GM23338 (cell line): Measurements from ENCODE around the gene IQCE. TPM values are rescaled to one million over a fixed set of nuclear protein-coding genes. Genes with fewer than 3 reads are reported as not detected.
A peak's percentile ranks its signal among the peaks of the same experiment; 100 is the strongest.

ENCODE experiments used
- ATAC-seq: fragments of 200-7000 bp; cut with Tn5 transposase; 3 replicates; pipeline ENCODE4 v1.9.1; 2020
- DNase-seq: peaks from one replicate; pipeline ENCODE4 v3.0.0-alpha.2; 2015; ENCODE audit warnings: low spot score
- H2AFZ ChIP-seq: fragments of 200-600 bp; sonication (generic); 2 replicates; pipeline ENCODE4 v1.8.0; 2016; ENCODE audit warnings: antibody characterized with exemption, mild to moderate bottlenecking, moderate library complexity
- H3F3A ChIP-seq: fragments of 200-600 bp; sonication (generic); replicated peaks from 2 replicates; pipeline ENCODE4 v1.8.0; 2017; ENCODE audit warnings: antibody characterized with exemption, mixed run types, low read depth
- H3K27ac ChIP-seq: fragments of 200-600 bp; sonication (generic); 2 replicates; pipeline ENCODE4 v1.6.1; 2016; ENCODE audit warnings: low read depth
- H3K27me3 ChIP-seq: fragments of 200-600 bp; sonication (generic); 2 replicates; pipeline ENCODE4 v1.8.0; 2016; ENCODE audit warnings: mild to moderate bottlenecking, mixed run types, moderate library complexity; ENCODE audit not compliant: insufficient read depth
- H3K36me3 ChIP-seq: fragments of 200-600 bp; sonication (generic); 2 replicates; pipeline ENCODE4 v1.8.0; 2016; ENCODE audit warnings: mild to moderate bottlenecking; ENCODE audit not compliant: insufficient read depth
- H3K4me1 ChIP-seq: fragments of 200-600 bp; sonication (generic); 2 replicates; pipeline ENCODE4 v1.8.0; 2016; ENCODE audit warnings: mild to moderate bottlenecking, moderate library complexity; ENCODE audit not compliant: insufficient read depth
- H3K4me2 ChIP-seq: fragments of 200-600 bp; sonication (generic); 2 replicates; pipeline ENCODE4 v1.7.1; 2017; ENCODE audit warnings: mixed run types
- H3K4me3 ChIP-seq: fragments of 200-600 bp; sonication (generic); 2 replicates; pipeline ENCODE4 v1.6.1; 2016; ENCODE audit warnings: mixed run types
- H3K79me2 ChIP-seq: fragments of 200-600 bp; sonication (generic); replicated peaks from 2 replicates; pipeline ENCODE4 v1.8.0; 2017; ENCODE audit warnings: mild to moderate bottlenecking; ENCODE audit not compliant: insufficient read depth
- H3K9me2 ChIP-seq: fragments of 200-600 bp; sonication (generic); 2 replicates; pipeline ENCODE4 v1.8.0; 2017; ENCODE audit not compliant: insufficient read depth
- H4K20me1 ChIP-seq: fragments of 200-600 bp; sonication (generic); replicated peaks from 2 replicates; pipeline ENCODE4 v1.8.0; 2017; ENCODE audit warnings: mild to moderate bottlenecking; ENCODE audit not compliant: insufficient read depth
- H3K27ac Mint-ChIP-seq: 2 replicates; pipeline ENCODE4 v1.8.0; 2020; ENCODE audit warnings: inconsistent platforms, mild to moderate bottlenecking, moderate library complexity, mixed read lengths
- H3K27me3 Mint-ChIP-seq: 3 replicates; pipeline ENCODE4 v1.8.0; 2022; ENCODE audit warnings: low read depth, mild to moderate bottlenecking, moderate library complexity, mixed read lengths, inconsistent platforms; ENCODE audit not compliant: insufficient read depth, poor library complexity
- H3K36me3 Mint-ChIP-seq: 3 replicates; pipeline ENCODE4 v1.8.0; 2021; ENCODE audit warnings: low read depth, mild to moderate bottlenecking, inconsistent platforms, moderate library complexity, mixed read lengths
- H3K4me1 Mint-ChIP-seq: 3 replicates; pipeline ENCODE4 v1.8.0; 2020; ENCODE audit warnings: mild to moderate bottlenecking, inconsistent platforms, mixed read lengths
- H3K4me3 Mint-ChIP-seq: 3 replicates; pipeline ENCODE4 v1.8.0; 2021; ENCODE audit warnings: moderate library complexity, mild to moderate bottlenecking, inconsistent platforms, mixed read lengths
- H3K9me3 Mint-ChIP-seq: 3 replicates; pipeline ENCODE4 v1.8.0; 2020; ENCODE audit warnings: moderate library complexity, mild to moderate bottlenecking, inconsistent platforms, mixed read lengths
- CREB1 ChIP-seq: fragments of 250-450 bp; sonication (Bioruptor Pico); IDR thresholded peaks from 2 replicates; pipeline ENCODE4 v1.5.0; 2020; ENCODE audit warnings: low read depth, mild to moderate bottlenecking, moderate library complexity
- CTCF ChIP-seq, 2 experiments: fragments of 200-600 bp in 1 of 2; sonication (generic) in 1 of 2; conservative IDR thresholded peaks; 2 replicates each; pipeline versions ENCODE4 v1.5.1 to v1.6.1; 2016 to 2017; ENCODE audit warnings: antibody characterized with exemption in 2 of 2, low read depth in 2 of 2, mild to moderate bottlenecking in 2 of 2, moderate library complexity in 1 of 2
- ETS1 ChIP-seq: IDR thresholded peaks from 2 replicates; pipeline ENCODE4 v1.6.1; 2016; ENCODE audit warnings: antibody characterized with exemption
- JUNB ChIP-seq: IDR thresholded peaks from one replicate; pipeline ENCODE4 v1.6.1; 2016; ENCODE audit warnings: antibody characterized with exemption; ENCODE audit not compliant: unreplicated experiment
- NANOG ChIP-seq: IDR thresholded peaks from 2 replicates; pipeline ENCODE4 v1.6.1; 2016; ENCODE audit warnings: antibody characterized with exemption, borderline replicate concordance
- POLR2AphosphoS5 ChIP-seq: IDR thresholded peaks from 2 replicates; pipeline ENCODE4 v1.6.1; 2016; ENCODE audit warnings: antibody characterized with exemption, low read depth
- REST ChIP-seq: IDR thresholded peaks from one replicate; pipeline ENCODE4 v1.6.1; 2018; ENCODE audit warnings: antibody characterized with exemption; ENCODE audit not compliant: unreplicated experiment
- STAT1 ChIP-seq: IDR thresholded peaks from one replicate; pipeline ENCODE4 v1.6.1; 2016; ENCODE audit warnings: antibody characterized with exemption; ENCODE audit not compliant: unreplicated experiment
- ZNF331 ChIP-seq: fragments of 250-450 bp; sonication (Bioruptor Pico); IDR thresholded peaks from 2 replicates; pipeline ENCODE4 v1.5.0; 2020; ENCODE audit warnings: low read depth, mild to moderate bottlenecking, moderate library complexity
- ZNF462 ChIP-seq: fragments of 250-450 bp; sonication (Bioruptor Pico); IDR thresholded peaks from 2 replicates; pipeline ENCODE4 v1.5.0; 2020; ENCODE audit warnings: mild to moderate bottlenecking, moderate library complexity
- polyA plus RNA-seq: library from polyadenylated mRNA; unstranded; fragments of >200 nt; fragmentation: Nextera tagmentation; extraction: Ambion mirVana; gene quantifications from 2 replicates; pipeline ENCODE4 v1.2.1, GENCODE V29; 2016
- total RNA-seq: library from RNA; depleted of rRNA; stranded (reverse); fragments of >200 nt; shearing (Covaris generic); gene quantifications from 2 replicates; pipeline ENCODE4 v1.2.3, GENCODE V29; 2014

IQCE gene
- total and polyA plus RNA-seq, 2 experiments from 2014 or later = 5.0 to 7.7 TPM

GRCh38 chr7:2524808-2525657 is 33.7 kb upstream of the IQCE start:
- H3K79me2 ChIP-seq = peaks cover 17% of the 10 kb centered on the region

More at GRCh38 chr7:2524808-2525657, 33.7 kb upstream of the IQCE start:
- DNase-seq (peak; percentile 97), ATAC-seq (peak; percentile 51)
- Histone ChIP-seq H3F3A (0 out of 2 replicates have a peak, but pooled peaks cover 6% of the 10 kb centered on the region), H3K9me2 (no peaks in the 10 kb centered on the region), H3K27me3 (peaks cover 9% of the 10 kb centered on the region), H2AFZ (no peak overlapping the region), H3K4me3 (peak overlapping the region; percentile 68), H3K27ac (peak overlapping the region; percentile 79), H3K36me3 (no peaks in the 10 kb centered on the region; the same call in 1 of the 2 replicates), H3K4me2 (peak overlapping the region; percentile 92), H3K4me1 (peaks cover 49% of the 10 kb centered on the region), H4K20me1 (no peaks in the 10 kb centered on the region; the same call in 1 of the 2 replicates)
- TF ChIP-seq CREB1 = no peak
- TF ChIP-seq REST = no peak
- no peak for TF ChIP-seq ETS1
- TF ChIP-seq POLR2AphosphoS5 = no peak
- TF ChIP-seq ZNF331 = no peak
- TF ChIP-seq ZNF462 (CRISPR knock-in tag) = no peak
- TF ChIP-seq NANOG = no peak
- TF ChIP-seq CTCF (conservative IDR thresholded peaks at IDR 0.05; ENCODE audit: low read depth in 2 of 2) = no peak
- TF ChIP-seq JUNB = no peak
- no peak for TF ChIP-seq STAT1
- Mint-ChIP-seq H3K27ac (no peak overlapping the region), H3K27me3 (peaks cover 22% of the 10 kb centered on the region), H3K4me1 (peaks cover 45% of the 10 kb centered on the region), H3K9me3 (no peaks in the 10 kb centered on the region), H3K36me3 (peaks cover 16% of the 10 kb centered on the region; the same call in 1 of the 3 replicates), H3K4me3 (peak overlapping the region; percentile 14; the same call in 1 of the 3 replicates)
